IMR-90 (cell line): Measurements from ENCODE around the gene MAPKAP1. TPM values are rescaled to one million over a fixed set of nuclear protein-coding genes. Genes with fewer than 3 reads are reported as not detected.

ENCODE experiments used
- ATAC-seq: fragments of 200-7000 bp; cut with Tn5 transposase; 2 replicates; pipeline ENCODE4 v1.9.1; 2020; ENCODE audit warnings: low read depth, mild to moderate bottlenecking, moderate library complexity
- BruUV-seq: library from RNA; stranded (reverse); fragments of 400-500 nt; replicated peaks from 2 replicates; lab custom pipeline; 2021; lab: Mats Ljungman, UMichigan
- CTCF ChIA-PET: fragments of 300-600 bp; formaldehyde crosslinking; extraction: SDS; loops from one replicate; lab custom pipeline; 2021; ENCODE audit warnings: antibody characterized with exemption; lab: Yijun Ruan, JAX
- POLR2A ChIA-PET: fragments of 300-600 bp; sonication (Branson Sonifier 250); formaldehyde crosslinking; loops from one replicate; lab custom pipeline; 2022; ENCODE audit warnings: antibody characterized with exemption; ENCODE audit not compliant: unreplicated experiment; lab: Charles Lee
- DNase-seq: peaks from one replicate; pipeline ENCODE4 v3.0.0; 2013
- H2AFZ ChIP-seq: replicated peaks from 2 replicates; pipeline ENCODE3; 2013; ENCODE audit warnings: low read length, mild to moderate bottlenecking; ENCODE audit not compliant: poor library complexity
- H2AK5ac ChIP-seq: 2 replicates; pipeline ENCODE4 v1.6.1; 2013; ENCODE audit warnings: low read depth, low read length, inconsistent platforms
- H2AK9ac ChIP-seq: replicated peaks from 2 replicates; pipeline ENCODE3; 2013; ENCODE audit warnings: mild to moderate bottlenecking, low read depth, low read length, moderate library complexity; ENCODE audit not compliant: poor library complexity
- H2BK120ac ChIP-seq: 2 replicates; pipeline ENCODE4 v1.6.1; 2013; ENCODE audit warnings: low read depth, low read length, inconsistent platforms
- H2BK15ac ChIP-seq: 3 replicates; pipeline ENCODE4 v1.6.1; 2013; ENCODE audit warnings: low read depth, low read length, inconsistent platforms
- H2BK20ac ChIP-seq: 2 replicates; pipeline ENCODE4 v1.6.1; 2013; ENCODE audit warnings: low read depth, mild to moderate bottlenecking, inconsistent platforms, low read length, moderate library complexity
- H2BK5ac ChIP-seq: 2 replicates; pipeline ENCODE4 v1.6.1; 2013; ENCODE audit warnings: mild to moderate bottlenecking, low read depth, low read length, inconsistent platforms; ENCODE audit not compliant: poor library complexity, severe bottlenecking
- H3K14ac ChIP-seq: replicated peaks from 2 replicates; pipeline ENCODE4 v1.6.1; 2013; ENCODE audit warnings: low read depth, low read length, inconsistent platforms
- H3K18ac ChIP-seq: 2 replicates; pipeline ENCODE4 v1.6.1; 2013; ENCODE audit warnings: low read depth, low read length, control low read depth
- H3K23ac ChIP-seq: 2 replicates; pipeline ENCODE4 v1.6.1; 2013; ENCODE audit warnings: low read depth, low read length, inconsistent platforms
- H3K27ac ChIP-seq: 2 replicates; pipeline ENCODE4 v1.5.1; 2013; ENCODE audit warnings: mild to moderate bottlenecking, control low read depth, low read length; ENCODE audit not compliant: insufficient read depth
- H3K27me3 ChIP-seq: 2 replicates; pipeline ENCODE4 v1.6.1; 2013; ENCODE audit warnings: low read length; ENCODE audit not compliant: control insufficient read depth, insufficient read depth
- H3K36me3 ChIP-seq: 2 replicates; pipeline ENCODE4 v1.6.1; 2013; ENCODE audit warnings: low read length, mixed read lengths; ENCODE audit not compliant: control insufficient read depth, insufficient read depth
- H3K4ac ChIP-seq: 2 replicates; pipeline ENCODE4 v1.6.1; 2013; ENCODE audit warnings: low read depth, low read length, inconsistent platforms
- H3K4me1 ChIP-seq: 2 replicates; pipeline ENCODE4 v1.6.1; 2013; ENCODE audit warnings: low read length, mixed read lengths; ENCODE audit not compliant: control insufficient read depth, insufficient read depth
- H3K4me2 ChIP-seq: 2 replicates; pipeline ENCODE4 v1.6.1; 2013; ENCODE audit warnings: low read depth, mild to moderate bottlenecking, control low read depth, low read length, moderate library complexity
- H3K4me3 ChIP-seq: 2 replicates; pipeline ENCODE4 v1.5.1; 2013; ENCODE audit warnings: low read depth, mild to moderate bottlenecking, control low read depth, low read length, moderate library complexity; ENCODE audit not compliant: insufficient read depth
- H3K56ac ChIP-seq: 2 replicates; pipeline ENCODE4 v1.6.1; 2013; ENCODE audit warnings: low read length, inconsistent platforms; ENCODE audit not compliant: insufficient read depth; ENCODE audit errors: extremely low read depth
- H3K79me1 ChIP-seq, 2 experiments: 2 replicates each; pipeline ENCODE4 v1.6.1; 2013; ENCODE audit warnings: low read length in 2 of 2, inconsistent platforms in 1 of 2, low read depth in 1 of 2
- H3K9ac ChIP-seq: 2 replicates; pipeline ENCODE4 v1.6.1; 2013; ENCODE audit warnings: low read depth, low read length, control low read depth
- H3K9me1 ChIP-seq: 2 replicates; pipeline ENCODE4 v1.6.1; 2013; ENCODE audit warnings: low read length, inconsistent platforms; ENCODE audit not compliant: insufficient read depth
- H3K9me3 ChIP-seq: 2 replicates; pipeline ENCODE4 v1.6.1; 2013; ENCODE audit warnings: low read length; ENCODE audit not compliant: control insufficient read depth, insufficient read depth
- H4K20me1 ChIP-seq: 2 replicates; pipeline ENCODE4 v1.6.1; 2013; ENCODE audit warnings: low read length, inconsistent platforms; ENCODE audit not compliant: insufficient read depth
- H4K5ac ChIP-seq: 2 replicates; pipeline ENCODE4 v1.6.1; 2013; ENCODE audit warnings: mild to moderate bottlenecking, low read depth, low read length, control low read depth
- H4K8ac ChIP-seq, 2 experiments: 2 replicates each; pipeline ENCODE4 v1.6.1; 2013; ENCODE audit warnings: low read depth in 2 of 2, low read length in 2 of 2, control low read depth in 1 of 2, inconsistent platforms in 1 of 2
- H4K91ac ChIP-seq: 2 replicates; pipeline ENCODE4 v1.6.1; 2013; ENCODE audit warnings: low read depth, low read length, inconsistent platforms; ENCODE audit not compliant: insufficient read depth
- BHLHE40 ChIP-seq: fragments of 150-350 bp; IDR thresholded peaks from 2 replicates; pipeline ENCODE4 v1.6.1; 2016; ENCODE audit warnings: mild to moderate bottlenecking, low read depth, low read length
- CEBPB ChIP-seq: IDR thresholded peaks from 2 replicates; pipeline ENCODE4 v1.6.1; 2012; ENCODE audit warnings: low read depth, low read length, improper control_type of control experiment
- CHD1 ChIP-seq: IDR thresholded peaks from 2 replicates; pipeline ENCODE4 v1.6.1; 2012; ENCODE audit warnings: low read depth, low read length, improper control_type of control experiment
- CTCF ChIP-seq: conservative IDR thresholded peaks from 2 replicates; pipeline ENCODE4 v1.5.1; 2012; ENCODE audit warnings: mild to moderate bottlenecking, low read depth, low read length, improper control_type of control experiment
- ELK1 ChIP-seq: fragments of 150-350 bp; IDR thresholded peaks from 2 replicates; pipeline ENCODE4 v1.6.1; 2016; ENCODE audit warnings: low read depth, mild to moderate bottlenecking, low read length, moderate library complexity, borderline replicate concordance
- FOS ChIP-seq: fragments of 150-350 bp; IDR thresholded peaks from 2 replicates; pipeline ENCODE4 v1.6.1; 2016; ENCODE audit warnings: low read depth, low read length
- MXI1 ChIP-seq: IDR thresholded peaks from 2 replicates; pipeline ENCODE4 v1.6.1; 2012; ENCODE audit warnings: low read depth, mild to moderate bottlenecking, low read length, moderate library complexity, borderline replicate concordance
- POLR2A ChIP-seq: IDR thresholded peaks from 2 replicates; pipeline ENCODE4 v1.6.1; 2012; ENCODE audit warnings: mild to moderate bottlenecking, low read depth, low read length
- RAD21 ChIP-seq: IDR thresholded peaks from 2 replicates; pipeline ENCODE4 v1.6.1; 2012; ENCODE audit warnings: low read length, improper control_type of control experiment
- RCOR1 ChIP-seq: IDR thresholded peaks from 2 replicates; pipeline ENCODE4 v1.6.1; 2012; ENCODE audit warnings: mild to moderate bottlenecking, low read length, improper control_type of control experiment; ENCODE audit not compliant: insufficient replicate concordance
- SMC3 ChIP-seq: fragments of 150-350 bp; IDR thresholded peaks from 2 replicates; pipeline ENCODE4 v1.6.1; 2016; ENCODE audit warnings: low read depth, mild to moderate bottlenecking, antibody characterized with exemption, low read length, moderate library complexity
- USF2 ChIP-seq: fragments of 150-350 bp; IDR thresholded peaks from 2 replicates; pipeline ENCODE4 v1.6.1; 2017; ENCODE audit warnings: mild to moderate bottlenecking, antibody characterized with exemption, low read length, low read depth
- WGBS, 2 experiments: methylation state at CpG; one replicate each; pipeline versions ENCODE4 v1.1.5 to v1.1.7; 2013; ENCODE audit warnings: missing lambda C conversion rate in 2 of 2; ENCODE audit not compliant: insufficient read length in 1 of 2; ENCODE audit errors: extremely low coverage in 2 of 2; 5-methylcytosine and 5-hydroxymethylcytosine counted together
- dilution Hi-C: fragments of 300-500 bp; cut with HindIII; formaldehyde crosslinking; loops from one replicate; pipeline ENCODE4 v1.14.3; 2018; ENCODE audit warnings: low sequenced_read_pairs; ENCODE audit not compliant: unreplicated experiment
- in situ Hi-C: fragments of 300-500 bp; cut with MboI; formaldehyde crosslinking; loops from 3 replicates; pipeline ENCODE4 v1.14.3; 2019; ENCODE audit warnings: low sequenced_read_pairs, inconsistent platforms, mixed read lengths
- intact Hi-C: fragments of 100-400 bp; cut with micrococcal nuclease; formaldehyde crosslinking; loops from 2 replicates; pipeline ENCODE4 v1.10.0; 2022
- polyA plus RNA-seq, 3 experiments: library from polyadenylated mRNA; depleted of rRNA; stranded (reverse); fragments of >200 nt; gene quantifications; 2 replicates each; pipeline ENCODE4 v1.2.3, GENCODE V29; 2012; ENCODE audit warnings: low replicate concordance in 1 of 3
- total RNA-seq: library from RNA; depleted of rRNA; stranded (reverse); fragments of >200 nt; gene quantifications from 2 replicates; pipeline ENCODE4 v1.2.3, GENCODE V29; 2012

Gene MAPKAP1
- total and polyA plus RNA-seq, 2 of the 4 experiments (the other 2 are of a cell fraction), result 87.2 to 158 TPM

- Histone ChIP-seq H3K18ac (no peak overlapping the region), H3K36me3 (no peaks in the 10 kb centered on the region), H4K5ac (no peak overlapping the region), H3K9me3 (no peaks in the 10 kb centered on the region), H3K4ac (no peak overlapping the region), H3K79me1 (no peaks in the 10 kb centered on the region), H4K8ac (no peak overlapping the region), H4K20me1 (no peaks in the 10 kb centered on the region), H2BK15ac (no peak overlapping the region), H2BK120ac (no peak overlapping the region), H2AK5ac (no peak overlapping the region), H3K4me3 (no peak overlapping the region), H3K9ac (no peak overlapping the region), H3K9me1 (no peaks in the 10 kb centered on the region), H3K27ac (no peak overlapping the region), H3K14ac (no peak overlapping the region), H3K27me3 (no peaks in the 10 kb centered on the region; the same call in 1 of the 2 replicates), H3K4me1 (no peaks in the 10 kb centered on the region), H3K4me2 (no peak overlapping the region), H4K91ac (no peak overlapping the region), H2AFZ (no peak overlapping the region), H2BK5ac (no peak overlapping the region), H2BK20ac (no peak overlapping the region), H3K23ac (no peak overlapping the region), H2AK9ac (no peak overlapping the region), H3K56ac (no peak overlapping the region)
- in situ Hi-C loops, result loop anchor here (25.0 kb wide), 1 partner anchor 1066 kb away; no protein-coding TSS in a partner anchor
- DNase-seq (no peak), ATAC-seq (no peak)
- WGBS, 2 experiments, result 92% methylated on average over 4 of the region's 13 CpGs; no CpG with 5 or more reads in 1 of the 2 experiments
- intact Hi-C loops, result no loop called here
- TF ChIP-seq USF2, result no peak
- no peak for TF ChIP-seq CHD1
- no peak for TF ChIP-seq RAD21
- no peak for TF ChIP-seq CTCF
- TF ChIP-seq BHLHE40, result no peak
- no peak for TF ChIP-seq ELK1
- no peak for TF ChIP-seq MXI1
- TF ChIP-seq SMC3, result no peak
- TF ChIP-seq CEBPB, result no peak
- no peak for TF ChIP-seq FOS
- TF ChIP-seq RCOR1, result no peak
- TF ChIP-seq POLR2A, result no peak
- POLR2A ChIA-PET, result no interaction called here
- dilution Hi-C loops, result no loop called here
- CTCF ChIA-PET, result no interaction called here
- no TSS peak for BruUV-seq
Observed at GRCh38 chr9:125421591-125422181, 285.3 kb downstream of the MAPKAP1 start.
